ENCODE data around the gene FADS6.
"Not testable (repeated sequence)": the region's sequence is repeated elsewhere in the genome, so short reads cannot be mapped to it uniquely, and the experiment has no call there.

Gene FADS6

GRCh38 chr17:74916136-74916850 lies 22.9 kb upstream of the FADS6 start:
- no peak for ATAC-seq
- TF ChIP-seq ESRRG (CRISPR knock-in tag; IDR thresholded peaks at IDR 0.05) (no peak), GLIS3 (CRISPR knock-in tag; IDR thresholded peaks at IDR 0.05) (no peak), RARB (CRISPR knock-in tag; IDR thresholded peaks at IDR 0.05) (no peak), ZNF565 (CRISPR knock-in tag; conservative IDR thresholded peaks at IDR 0.05; ENCODE audit: low read depth) (no peak), TCF4 (CRISPR knock-in tag; IDR thresholded peaks at IDR 0.05; ENCODE audit: borderline replicate concordance) (no peak), POU6F1 (CRISPR knock-in tag; IDR thresholded peaks at IDR 0.05; ENCODE audit: borderline replicate concordance, low read depth) (no peak), ZC3H10 (CRISPR knock-in tag; IDR thresholded peaks at IDR 0.05) (no peak), BACH2 (CRISPR knock-in tag; IDR thresholded peaks at IDR 0.05; ENCODE audit: borderline replicate concordance) (no peak), SNAI2 (CRISPR knock-in tag; IDR thresholded peaks at IDR 0.05) (no peak), PATZ1 (CRISPR knock-in tag; IDR thresholded peaks at IDR 0.05; ENCODE audit: borderline replicate concordance) (no peak), ARNTL (CRISPR knock-in tag; IDR thresholded peaks at IDR 0.05; ENCODE audit: borderline replicate concordance, low read depth) (no peak), PPARA (CRISPR knock-in tag; IDR thresholded peaks at IDR 0.05; ENCODE audit: borderline replicate concordance) (no peak), ZNF70 (CRISPR knock-in tag; IDR thresholded peaks at IDR 0.05) (no peak), CSDC2 (CRISPR knock-in tag; IDR thresholded peaks at IDR 0.05) (no peak), CSRNP3 (CRISPR knock-in tag; IDR thresholded peaks at IDR 0.05) (no peak), ZFP30 (CRISPR knock-in tag; IDR thresholded peaks at IDR 0.05) (no peak), OSR1 (CRISPR knock-in tag; IDR thresholded peaks at IDR 0.05) (no peak), TOX (CRISPR knock-in tag; IDR thresholded peaks at IDR 0.05; ENCODE audit: borderline replicate concordance) (no peak), ZNF8 (CRISPR knock-in tag; IDR thresholded peaks at IDR 0.05) (no peak), ISL1 (CRISPR knock-in tag; IDR thresholded peaks at IDR 0.05) (no peak)

- ATAC-seq = not testable (repeated sequence)
Observed at GRCh38 chr17:74911423-74911822, 18.0 kb upstream of the FADS6 start.

- ATAC-seq = not testable (repeated sequence)
Observed at GRCh38 chr17:74909097-74909496, 15.7 kb upstream of the FADS6 start.

- no peak for ATAC-seq
- TF ChIP-seq ZNF70 (CRISPR knock-in tag; IDR thresholded peaks at IDR 0.05) (no peak), ZFP3 (CRISPR knock-in tag; IDR thresholded peaks at IDR 0.05) (no peak), GLIS3 (CRISPR knock-in tag; IDR thresholded peaks at IDR 0.05) (no peak), RARB (CRISPR knock-in tag; IDR thresholded peaks at IDR 0.05) (no peak), POU6F1 (CRISPR knock-in tag; IDR thresholded peaks at IDR 0.05; ENCODE audit: borderline replicate concordance, low read depth) (no peak), PPARA (CRISPR knock-in tag; IDR thresholded peaks at IDR 0.05; ENCODE audit: borderline replicate concordance) (no peak)
Observed at GRCh38 chr17:74907012-74907411, 13.6 kb upstream of the FADS6 start.

GRCh38 chr17:74906214-74906793 lies 12.9 kb upstream of the FADS6 start:
- ATAC-seq = not testable (repeated sequence)

All from SK-N-SH treated with all-trans-retinoic acid at 6 μM for 48 hours (cell line).